HG03558 (cell line): ENCODE results near the gene PLEKHG3.

Experiments
- ATAC-seq: cut with Tn5 transposase; IDR thresholded peaks from one replicate; pipeline ENCODE4 v1.9.1; 2021; ENCODE audit warnings: moderate number of reproducible peaks; ENCODE audit not compliant: unreplicated experiment; ENCODE audit errors: extremely low read depth

The PLEKHG3 gene

GRCh38 chr14:64723691-64724577, 19.7 kb downstream of the PLEKHG3 start:
- ATAC-seq = no peak

GRCh38 chr14:64724578-64724930, 20.3 kb downstream of the PLEKHG3 start:
- ATAC-seq = no peak

- ATAC-seq = no peak
These were observed 21.1 kb downstream of the PLEKHG3 start for GRCh38 chr14:64725261-64725815.

GRCh38 chr14:64725879-64726584, 21.8 kb downstream of the PLEKHG3 start:
- no peak for ATAC-seq

- ATAC-seq = no peak
These were observed 22.3 kb downstream of the PLEKHG3 start for GRCh38 chr14:64726585-64726890.

- no peak for ATAC-seq
These were observed 23.4 kb downstream of the PLEKHG3 start for GRCh38 chr14:64727551-64728071.

GRCh38 chr14:64728106-64728505, 23.9 kb downstream of the PLEKHG3 start:
- ATAC-seq = no peak

GRCh38 chr14:64728856-64729255, 24.6 kb downstream of the PLEKHG3 start:
- no peak for ATAC-seq

- no peak for ATAC-seq
These were observed 25.3 kb downstream of the PLEKHG3 start for GRCh38 chr14:64729386-64730060.

- ATAC-seq = no peak
These were observed 25.8 kb downstream of the PLEKHG3 start for GRCh38 chr14:64730061-64730440.

GRCh38 chr14:64730681-64731080, 26.5 kb downstream of the PLEKHG3 start:
- no peak for ATAC-seq

- no peak for ATAC-seq
These were observed 26.9 kb downstream of the PLEKHG3 start for GRCh38 chr14:64731141-64731581.

- no peak for ATAC-seq
These were observed 27.8 kb downstream of the PLEKHG3 start for GRCh38 chr14:64732066-64732465.

GRCh38 chr14:64732536-64733120, 28.4 kb downstream of the PLEKHG3 start:
- no peak for ATAC-seq

GRCh38 chr14:64733321-64733720, 29.1 kb downstream of the PLEKHG3 start:
- ATAC-seq = no peak

- ATAC-seq = no peak
These were observed 29.7 kb downstream of the PLEKHG3 start for GRCh38 chr14:64733899-64734298.

- ATAC-seq = no peak
These were observed 30.8 kb downstream of the PLEKHG3 start for GRCh38 chr14:64734990-64735389.

GRCh38 chr14:64736271-64737169, 32.3 kb downstream of the PLEKHG3 start:
- ATAC-seq = no peak
